Measurements from ENCODE around the gene FAM227B. TPM values are rescaled to one million over a fixed set of nuclear protein-coding genes. Genes with fewer than 3 reads are reported as not detected.
"Not testable (repeated sequence)": the region's sequence is repeated elsewhere in the genome, so short reads cannot be mapped to it uniquely, and the experiment has no call there.

The FAM227B gene
- total and polyA plus RNA-seq, 2 donors (not counting 1 experiment from before 2014, with no cell fraction given), result 2.7 to 9.7 TPM

DNA sequence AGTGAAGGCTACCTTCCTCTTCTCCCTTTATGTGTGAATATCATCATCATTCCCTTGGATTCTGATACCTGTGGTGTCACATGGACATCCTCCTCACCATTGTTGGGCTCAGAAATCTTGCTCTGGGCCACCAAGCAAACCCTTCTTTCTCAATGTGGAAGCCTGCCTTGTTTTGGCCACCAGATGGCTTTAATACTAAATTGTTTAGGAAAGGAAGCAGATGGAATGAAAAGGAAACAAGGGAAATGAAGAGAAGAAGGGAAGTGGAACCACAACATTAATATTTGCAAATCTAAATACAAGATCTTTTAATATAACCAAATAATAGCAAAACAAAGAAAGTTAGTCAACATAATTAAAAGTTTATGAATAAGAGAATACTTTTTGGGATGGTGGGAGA lies 14.0 kb downstream of the FAM227B start:
- Histone ChIP-seq H3K9ac (ENCODE audit: insufficient read depth, low read length) (no peak overlapping the region), H3K27ac (ENCODE audit: insufficient read depth, low read length) (no peak overlapping the region), H3K27me3 (ENCODE audit: control insufficient read depth, insufficient read depth, low read length) (no peaks in the 10 kb centered on the region), H3K36me3 (ENCODE audit: control insufficient read depth, insufficient read depth, low read length) (no peaks in the 10 kb centered on the region), H3K4me2 (ENCODE audit: extremely low read depth, insufficient read depth, low read length) (no peak overlapping the region), H3K4me3 (replicated peaks in 1 of 4; ENCODE audit: control extremely low read depth in 1 of 4, insufficient read depth in 1 of 4, low read depth in 3 of 4, low read length in 4 of 4) (no peak overlapping the region), H2AFZ (ENCODE audit: low read length) (no peak overlapping the region), H3K9me3 (ENCODE audit: control insufficient read depth, insufficient read depth, low read depth, low read length) (no peaks in the 10 kb centered on the region), H3K79me2 (ENCODE audit: control insufficient read depth, insufficient read depth, low read length) (no peaks in the 10 kb centered on the region), H4K20me1 (ENCODE audit: control insufficient read depth, extremely low read depth, insufficient read depth, low read length) (no peaks in the 10 kb centered on the region), H3K4me1 (ENCODE audit: control insufficient read depth, extremely low read depth, insufficient read depth, low read length) (no peaks in the 10 kb centered on the region)
- DNase-seq (ENCODE audit: low read depth in 2 of 2), result peak in 1 of 2 donors; percentile 7
- TF ChIP-seq, protein P1, sequence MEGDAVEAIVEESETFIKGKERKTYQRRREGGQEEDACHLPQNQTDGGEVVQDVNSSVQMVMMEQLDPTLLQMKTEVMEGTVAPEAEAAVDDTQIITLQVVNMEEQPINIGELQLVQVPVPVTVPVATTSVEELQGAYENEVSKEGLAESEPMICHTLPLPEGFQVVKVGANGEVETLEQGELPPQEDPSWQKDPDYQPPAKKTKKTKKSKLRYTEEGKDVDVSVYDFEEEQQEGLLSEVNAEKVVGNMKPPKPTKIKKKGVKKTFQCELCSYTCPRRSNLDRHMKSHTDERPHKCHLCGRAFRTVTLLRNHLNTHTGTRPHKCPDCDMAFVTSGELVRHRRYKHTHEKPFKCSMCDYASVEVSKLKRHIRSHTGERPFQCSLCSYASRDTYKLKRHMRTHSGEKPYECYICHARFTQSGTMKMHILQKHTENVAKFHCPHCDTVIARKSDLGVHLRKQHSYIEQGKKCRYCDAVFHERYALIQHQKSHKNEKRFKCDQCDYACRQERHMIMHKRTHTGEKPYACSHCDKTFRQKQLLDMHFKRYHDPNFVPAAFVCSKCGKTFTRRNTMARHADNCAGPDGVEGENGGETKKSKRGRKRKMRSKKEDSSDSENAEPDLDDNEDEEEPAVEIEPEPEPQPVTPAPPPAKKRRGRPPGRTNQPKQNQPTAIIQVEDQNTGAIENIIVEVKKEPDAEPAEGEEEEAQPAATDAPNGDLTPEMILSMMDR (conservative IDR thresholded peaks at IDR 0.05 in 1 of 2, IDR thresholded peaks at IDR 0.05 in 1 of 2; ENCODE audit: low read depth in 1 of 2, low read length in 2 of 2), result peak; percentile 21 to 31
- no peak for TF ChIP-seq EZH2 (IDR thresholded peaks at IDR 0.05; ENCODE audit: low read length, missing control alignments)

DNA sequence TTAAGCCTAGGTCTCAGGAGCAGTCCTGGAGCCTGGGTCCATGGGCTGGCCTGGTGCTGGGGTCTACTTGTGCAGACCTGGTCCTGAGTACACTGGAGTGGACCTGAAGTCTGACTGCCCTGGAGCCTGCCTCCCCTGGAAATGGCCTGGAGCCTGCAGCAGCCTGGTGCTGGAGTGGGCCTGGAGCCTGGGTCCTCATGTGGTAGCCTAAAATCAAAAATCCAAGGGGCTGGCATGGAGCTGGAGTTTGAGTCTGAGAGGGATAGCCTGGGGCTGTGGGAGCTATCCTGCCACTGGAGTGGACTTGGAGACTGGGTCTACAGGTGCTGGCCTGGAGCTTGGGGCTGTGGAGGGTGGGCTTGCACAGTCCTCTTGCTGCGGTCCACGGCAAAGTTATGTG lies 15.0 kb downstream of the FAM227B start:
- Histone ChIP-seq H3K4me2 (ENCODE audit: extremely low read depth, insufficient read depth, low read length) (no peak overlapping the region), H3K4me3 (replicated peaks in 1 of 4; ENCODE audit: control extremely low read depth in 1 of 4, insufficient read depth in 1 of 4, low read depth in 3 of 4, low read length in 4 of 4) (no peak overlapping the region), H3K9ac (ENCODE audit: insufficient read depth, low read length) (no peak overlapping the region), H4K20me1 (ENCODE audit: control insufficient read depth, extremely low read depth, insufficient read depth, low read length) (no peaks in the 10 kb centered on the region), H3K9me3 (ENCODE audit: control insufficient read depth, insufficient read depth, low read depth, low read length) (no peaks in the 10 kb centered on the region), H3K36me3 (ENCODE audit: control insufficient read depth, insufficient read depth, low read length) (no peaks in the 10 kb centered on the region), H3K79me2 (ENCODE audit: control insufficient read depth, insufficient read depth, low read length) (no peaks in the 10 kb centered on the region), H2AFZ (ENCODE audit: low read length) (no peak overlapping the region), H3K27ac (ENCODE audit: insufficient read depth, low read length) (no peak overlapping the region), H3K27me3 (ENCODE audit: control insufficient read depth, insufficient read depth, low read length) (no peaks in the 10 kb centered on the region), H3K4me1 (ENCODE audit: control insufficient read depth, extremely low read depth, insufficient read depth, low read length) (no peaks in the 10 kb centered on the region)
- TF ChIP-seq EZH2 (IDR thresholded peaks at IDR 0.05; ENCODE audit: low read length, missing control alignments), result no peak
- TF ChIP-seq, protein P1 (conservative IDR thresholded peaks at IDR 0.05 in 1 of 2, IDR thresholded peaks at IDR 0.05 in 1 of 2; ENCODE audit: low read depth in 1 of 2, low read length in 2 of 2), result no peak
- DNase-seq (ENCODE audit: low read depth in 2 of 2), result no peak

DNA sequence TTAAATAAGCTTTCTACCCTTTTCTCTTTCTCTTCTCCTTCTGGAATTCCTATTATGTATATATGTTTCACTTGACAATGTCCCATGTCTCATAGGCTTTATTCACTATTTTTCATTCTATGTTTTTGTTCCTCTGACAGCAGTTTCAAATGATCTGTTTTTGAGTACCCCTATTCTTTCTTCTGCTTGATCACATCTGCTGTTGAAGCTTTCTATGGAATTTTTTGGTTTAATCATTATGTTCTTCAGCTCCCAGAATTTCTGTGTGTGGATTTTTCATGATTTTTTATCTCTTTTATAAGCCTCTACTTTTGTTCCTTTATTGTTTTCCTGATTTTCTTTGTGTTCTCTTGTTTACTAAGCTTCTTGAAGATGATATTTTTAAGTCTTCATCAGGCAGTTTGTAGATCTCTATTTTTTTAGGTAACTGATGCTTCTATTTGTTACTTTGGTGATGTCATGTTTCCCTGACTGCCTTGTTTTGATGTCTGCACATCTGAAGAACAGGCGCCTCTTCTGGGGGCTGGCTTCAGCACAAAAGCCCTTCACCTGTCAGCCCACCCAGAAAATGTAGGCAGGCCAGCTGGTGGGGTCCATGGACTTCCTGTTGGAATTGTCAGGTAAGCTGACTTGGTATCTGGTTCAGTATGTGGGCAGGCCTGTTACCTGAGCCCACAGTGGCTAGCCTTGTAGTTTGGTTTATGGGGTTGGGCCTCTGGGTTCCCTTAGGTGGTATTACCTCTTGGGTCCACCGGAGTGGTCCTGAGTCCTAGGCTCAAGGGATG lies 15.8 kb downstream of the FAM227B start:
- no peaks in the 10 kb centered on the region for H3K36me3 ChIP-seq (ENCODE audit: control insufficient read depth, insufficient read depth, low read length)
- H4K20me1 ChIP-seq (ENCODE audit: control insufficient read depth, extremely low read depth, insufficient read depth, low read length), result no peaks in the 10 kb centered on the region
- no peak overlapping the region for H3K27ac ChIP-seq (ENCODE audit: insufficient read depth, low read length)
- H3K27me3 ChIP-seq (ENCODE audit: control insufficient read depth, insufficient read depth, low read length), result no peaks in the 10 kb centered on the region
- H3K9ac ChIP-seq (ENCODE audit: insufficient read depth, low read length), result no peak overlapping the region
- DNase-seq (ENCODE audit: low read depth in 2 of 2), result no peak
- no peaks in the 10 kb centered on the region for H3K79me2 ChIP-seq (ENCODE audit: control insufficient read depth, insufficient read depth, low read length)
- no peaks in the 10 kb centered on the region for H3K4me1 ChIP-seq (ENCODE audit: control insufficient read depth, extremely low read depth, insufficient read depth, low read length)
- H2AFZ ChIP-seq (ENCODE audit: low read length), result no peak overlapping the region
- no peak overlapping the region for H3K4me2 ChIP-seq (ENCODE audit: extremely low read depth, insufficient read depth, low read length)
- TF ChIP-seq, protein P1 (conservative IDR thresholded peaks at IDR 0.05 in 1 of 2, IDR thresholded peaks at IDR 0.05 in 1 of 2; ENCODE audit: low read depth in 1 of 2, low read length in 2 of 2), result no peak
- no peak overlapping the region for H3K4me3 ChIP-seq (replicated peaks in 1 of 4; ENCODE audit: control extremely low read depth in 1 of 4, insufficient read depth in 1 of 4, low read depth in 3 of 4, low read length in 4 of 4)
- H3K9me3 ChIP-seq (ENCODE audit: control insufficient read depth, insufficient read depth, low read depth, low read length), result no peaks in the 10 kb centered on the region

DNA sequence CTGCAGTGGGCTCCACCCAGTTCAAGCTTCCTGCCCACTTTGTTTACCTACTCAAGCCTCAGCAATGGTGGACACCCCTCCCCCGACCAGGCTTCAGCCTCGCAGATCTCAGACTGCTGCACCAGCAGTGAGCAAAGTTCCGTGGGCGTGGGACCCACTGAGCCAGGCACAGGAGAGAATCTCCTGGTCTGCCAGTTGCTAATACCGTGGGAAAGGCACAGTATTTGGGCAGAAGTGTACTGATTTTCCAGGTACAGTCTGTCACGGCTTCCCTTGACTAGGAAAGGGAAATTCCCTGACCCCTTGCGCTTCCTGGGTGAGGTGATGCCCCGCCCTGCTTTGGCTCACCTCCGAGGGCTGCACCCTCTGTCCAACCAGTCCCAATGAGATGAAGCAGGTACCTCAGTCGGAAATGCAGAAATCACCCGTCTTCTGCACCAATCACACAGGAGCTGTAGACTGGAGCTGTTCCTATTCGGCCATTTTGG lies 27.7 kb downstream of the FAM227B start:
- not testable (repeated sequence) for H4K20me1 ChIP-seq (ENCODE audit: control insufficient read depth, extremely low read depth, insufficient read depth, low read length); H3K4me2 ChIP-seq (ENCODE audit: extremely low read depth, insufficient read depth, low read length); DNase-seq (ENCODE audit: low read depth in 2 of 2); H3K9me3 ChIP-seq (ENCODE audit: control insufficient read depth, insufficient read depth, low read depth, low read length); H3K4me3 ChIP-seq (replicated peaks in 1 of 4; ENCODE audit: control extremely low read depth in 1 of 4, insufficient read depth in 1 of 4, low read depth in 3 of 4, low read length in 4 of 4); H3K4me1 ChIP-seq (ENCODE audit: control insufficient read depth, extremely low read depth, insufficient read depth, low read length); H3K36me3 ChIP-seq (ENCODE audit: control insufficient read depth, insufficient read depth, low read length); H2AFZ ChIP-seq (ENCODE audit: low read length); H3K27me3 ChIP-seq (ENCODE audit: control insufficient read depth, insufficient read depth, low read length); H3K9ac ChIP-seq (ENCODE audit: insufficient read depth, low read length); H3K79me2 ChIP-seq (ENCODE audit: control insufficient read depth, insufficient read depth, low read length); H3K27ac ChIP-seq (ENCODE audit: insufficient read depth, low read length)
